Small intestine (tissue), 7 donors: Measurements from ENCODE around the gene CD72. TPM values are rescaled to one million over a fixed set of nuclear protein-coding genes. Genes with fewer than 3 reads are reported as not detected.
A peak's percentile ranks its signal among the peaks of the same experiment; 100 is the strongest.
"Not testable (repeated sequence)": the region's sequence is repeated elsewhere in the genome, so short reads cannot be mapped to it uniquely, and the experiment has no call there.

Experiments used
- DNase-seq, 2 donors: peaks; one replicate each; pipeline versions ENCODE4 v3.0.0 to v3.0.0-alpha.2; 2013
- FAIRE-seq: peaks from 2 replicates; lab custom pipeline; 2012; peaks lifted over from hg19 to GRCh38; lab: Jason Lieb, UNC
- H3K27ac ChIP-seq, 3 donors: one replicate each; pipeline ENCODE4 v1.5.1; 2013; ENCODE audit warnings: low read length in 2 of 3, mild to moderate bottlenecking in 2 of 3, control low read depth in 1 of 3, inconsistent platforms in 1 of 3, low read depth in 1 of 3, moderate library complexity in 1 of 3
- H3K27me3 ChIP-seq, 3 donors: one replicate each; pipeline ENCODE4 v1.6.1; 2013; ENCODE audit warnings: low read length in 3 of 3, inconsistent platforms in 1 of 3; ENCODE audit not compliant: control insufficient read depth in 3 of 3, insufficient read depth in 3 of 3
- H3K36me3 ChIP-seq, 3 donors: one replicate each; pipeline ENCODE4 v1.6.1; 2013; ENCODE audit warnings: low read length in 3 of 3, inconsistent platforms in 1 of 3, low read depth in 1 of 3, mild to moderate bottlenecking in 1 of 3, moderate library complexity in 1 of 3; ENCODE audit not compliant: control insufficient read depth in 3 of 3, insufficient read depth in 2 of 3
- H3K4me1 ChIP-seq, 3 donors: one replicate each; pipeline ENCODE4 v1.6.1; 2013; ENCODE audit warnings: low read length in 2 of 3, inconsistent platforms in 1 of 3, low read depth in 1 of 3, mild to moderate bottlenecking in 1 of 3, moderate library complexity in 1 of 3; ENCODE audit not compliant: control insufficient read depth in 3 of 3, insufficient read depth in 2 of 3
- H3K4me3 ChIP-seq, 3 donors: one replicate each; pipeline ENCODE4 v1.5.1; 2013; ENCODE audit warnings: low read length in 3 of 3, control low read depth in 1 of 3, inconsistent platforms in 1 of 3, low read depth in 1 of 3, mild to moderate bottlenecking in 1 of 3, moderate library complexity in 1 of 3
- H3K9me3 ChIP-seq, 2 donors: one replicate each; pipeline ENCODE4 v1.6.1; 2013; ENCODE audit warnings: low read depth in 1 of 2, low read length in 1 of 2; ENCODE audit not compliant: control insufficient read depth in 2 of 2, insufficient read depth in 1 of 2
- WGBS, 3 donors: extraction: QIAGEN DNeasy Blood & Tissue Kit; methylation state at CpG; one replicate each; pipeline ENCODE4 v1.1.7; 2013; 5-methylcytosine and 5-hydroxymethylcytosine counted together
- polyA plus RNA-seq, 4 donors: library from polyadenylated mRNA; stranded (reverse) in 3 of 4; unstranded in 1 of 4; fragments of 200-250 nt in 3 of 4; fragments of 120-200 nt in 1 of 4; gene quantifications; one replicate each; pipeline versions ENCODE4 v1.2.1 to v1.2.3, GENCODE V29; 2013
- donor health status: healthy with polysubstance abuse.
- donor health status: control.
- donor health status: control.
- donor health status: Bipolar disorder and iron deficiency.
- donor health status: healthy.

CD72 gene
- polyA plus RNA-seq, 4 donors = 0.54 to 2.3 (median 1.6) TPM

DNA sequence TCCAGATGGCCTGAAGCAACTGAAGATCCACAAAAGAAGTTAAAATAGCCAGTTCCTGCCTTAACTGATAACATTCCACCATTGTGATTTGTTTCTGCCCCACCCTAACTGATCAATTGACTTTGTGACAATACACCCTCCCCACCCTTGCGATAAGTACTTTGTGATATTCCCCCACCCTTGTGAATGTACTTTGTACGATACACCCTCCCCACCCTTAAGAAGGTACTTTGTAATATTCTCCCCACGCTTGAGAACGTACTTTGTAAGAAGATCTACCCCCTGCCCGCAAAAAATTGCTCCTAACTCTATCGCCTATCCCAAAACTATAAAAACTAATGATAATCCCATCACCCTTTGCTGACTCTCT lies 18.6 kb upstream of the CD72 start:
- H3K4me3 ChIP-seq, DNase-seq, H3K36me3 ChIP-seq, H3K27me3 ChIP-seq, FAIRE-seq, H3K9me3 ChIP-seq, H3K4me1 ChIP-seq, H3K27ac ChIP-seq: not testable (repeated sequence)
- WGBS, 3 donors = 84 to 91% (median 86%) methylated on average over 6 of the region's 6 CpGs

DNA sequence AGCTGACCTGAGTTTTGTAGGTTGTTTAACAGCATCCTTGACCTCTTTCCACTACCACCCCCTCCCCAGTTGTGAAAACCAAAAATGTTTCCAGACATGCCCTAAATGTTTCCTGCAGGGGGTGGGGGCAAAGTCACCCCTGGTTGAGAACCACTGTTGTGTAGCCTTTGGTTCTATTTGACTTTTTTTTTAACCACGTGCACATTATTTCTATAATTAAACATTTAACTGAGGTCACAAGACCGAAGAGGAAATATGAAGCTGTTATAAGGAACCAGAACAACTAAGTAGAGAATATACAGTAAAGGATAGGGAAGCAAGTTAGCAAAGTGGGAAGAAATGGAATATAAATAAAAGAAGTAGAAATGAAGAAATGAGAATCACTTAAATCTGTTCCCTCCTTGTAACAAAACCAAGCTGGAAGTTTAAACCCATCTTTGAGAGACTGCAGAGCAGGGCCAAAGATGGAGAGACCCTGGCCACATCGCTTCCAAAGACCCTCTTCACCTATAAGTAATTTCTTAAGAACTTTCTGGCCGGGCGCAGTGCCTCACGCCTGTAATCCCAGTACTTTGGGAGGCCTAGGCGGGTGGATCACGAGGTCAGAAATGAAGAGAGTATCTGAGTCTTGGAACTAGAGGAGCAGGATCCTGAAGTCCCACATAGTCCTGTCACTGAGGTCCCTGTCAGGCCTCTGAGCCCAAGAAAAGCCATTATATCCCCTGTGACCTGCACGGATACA lies 18.1 kb upstream of the CD72 start:
- H3K4me3 ChIP-seq = no peak overlapping the region
- H3K9me3 ChIP-seq = peaks cover 0 to 5% of the 10 kb centered on the region in 2 donors
- 81 to 85% (median 85%) methylated on average over 9 of the region's 9 CpGs for WGBS, 3 donors
- H3K27me3 ChIP-seq = no peaks in the 10 kb centered on the region
- H3K36me3 ChIP-seq = peaks cover 0 to 4% (median 0%) of the 10 kb centered on the region in 3 donors
- H3K4me1 ChIP-seq = no peaks in the 10 kb centered on the region
- no peak for DNase-seq
- no peak for FAIRE-seq
- peak overlapping the region in 1 of 3 donors; percentile 49 for H3K27ac ChIP-seq

DNA sequence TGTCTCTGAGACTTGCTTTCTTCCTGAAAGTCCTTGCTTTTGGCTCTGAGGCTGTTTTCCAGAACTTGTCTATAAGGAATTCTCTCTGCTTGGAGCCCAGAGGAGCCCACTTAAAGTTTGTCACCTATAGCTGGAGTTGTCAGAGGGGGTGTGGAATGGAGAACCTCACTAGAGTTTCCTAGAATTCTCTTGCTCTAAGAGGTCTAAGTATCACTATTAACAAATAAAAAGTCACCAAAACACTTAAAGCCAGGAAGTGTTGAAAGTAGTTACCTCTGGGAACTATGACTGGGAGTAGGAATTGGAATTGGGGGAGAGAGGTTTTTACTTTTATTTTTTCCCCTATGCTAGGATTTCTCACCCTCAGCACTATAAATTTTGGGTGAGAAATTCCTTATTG lies 17.5 kb upstream of the CD72 start:
- FAIRE-seq = no peak
- peak overlapping the region in 1 of 3 donors; percentile 49 for H3K27ac ChIP-seq

DNA sequence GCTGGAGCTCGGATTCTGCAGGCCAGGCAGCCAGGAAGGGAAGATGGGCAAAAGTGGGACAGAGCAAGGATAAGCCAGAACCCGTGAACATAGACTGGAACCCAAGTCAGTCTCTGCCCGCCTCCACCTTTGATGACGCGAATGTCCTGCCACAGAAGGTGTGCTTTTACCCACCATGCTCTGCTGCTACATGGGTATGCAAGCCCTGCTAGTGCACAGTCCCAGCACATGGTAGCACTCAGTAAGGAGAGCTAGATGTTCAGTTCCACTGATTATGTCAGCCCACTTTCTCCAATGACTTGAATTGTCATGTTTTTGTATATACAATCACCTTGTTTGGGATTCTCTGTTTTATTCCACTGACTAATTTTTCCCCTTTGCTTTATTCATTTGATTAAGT lies 11.4 kb upstream of the CD72 start:
- Histone ChIP-seq H3K27ac (no peak overlapping the region), H3K36me3 (no peaks in the 10 kb centered on the region), H3K27me3 (no peaks in the 10 kb centered on the region), H3K4me1 (peaks cover 0 to 4% (median 0%) of the 10 kb centered on the region in 3 donors), H3K4me3 (no peak overlapping the region), H3K9me3 (no peaks in the 10 kb centered on the region)
- DNase-seq = no peak
- WGBS, 3 donors = 89 to 93% (median 90%) methylated on average over 5 of the region's 5 CpGs
- no peak for FAIRE-seq

More for the DNA sequence above, 17.5 kb upstream of the CD72 start:
- no peak for DNase-seq
- Histone ChIP-seq H3K9me3 (peaks cover 0 to 5% of the 10 kb centered on the region in 2 donors), H3K4me1 (no peaks in the 10 kb centered on the region), H3K36me3 (peaks cover 0 to 4% (median 0%) of the 10 kb centered on the region in 3 donors), H3K27me3 (no peaks in the 10 kb centered on the region), H3K4me3 (no peak overlapping the region)

DNA sequence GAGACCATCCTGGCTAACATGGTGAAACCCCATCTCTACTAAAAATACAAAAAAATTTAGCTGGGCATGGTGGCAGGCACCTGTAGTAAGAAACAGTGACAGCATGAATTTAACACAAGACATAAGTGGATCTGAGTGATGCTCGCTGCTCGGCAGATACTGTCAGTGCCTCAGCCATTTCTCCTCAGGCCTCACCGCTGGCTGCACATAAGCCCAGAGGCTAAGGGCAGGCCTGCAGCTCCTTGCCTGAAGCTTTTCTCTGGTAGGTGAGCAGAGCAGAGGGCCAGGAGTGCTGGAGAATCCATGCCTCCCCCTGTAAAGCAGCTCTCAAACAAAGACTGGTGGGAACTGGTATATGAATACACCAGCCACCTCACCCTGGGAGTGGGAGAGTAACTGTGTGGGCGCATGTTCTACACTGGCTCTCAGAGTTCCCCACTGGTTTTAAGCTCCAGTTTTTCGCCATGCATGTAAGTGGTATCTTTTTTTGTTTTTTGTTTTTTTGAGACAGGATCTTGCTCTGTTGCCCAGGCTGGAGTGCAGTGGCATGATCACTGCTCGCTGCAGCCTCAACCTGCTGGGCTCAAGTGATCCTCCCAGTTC lies 10.3 kb upstream of the CD72 start:
- no peak overlapping the region for H3K4me3 ChIP-seq
- DNase-seq = no peak
- H3K4me1 ChIP-seq = peaks cover 0 to 7% (median 0%) of the 10 kb centered on the region in 3 donors
- H3K9me3 ChIP-seq = no peaks in the 10 kb centered on the region
- H3K27me3 ChIP-seq = no peaks in the 10 kb centered on the region
- FAIRE-seq = no peak
- H3K27ac ChIP-seq = no peak overlapping the region
- H3K36me3 ChIP-seq = no peaks in the 10 kb centered on the region
- 96 to 97% (median 97%) methylated on average over 6 of the region's 6 CpGs for WGBS, 3 donors

DNA sequence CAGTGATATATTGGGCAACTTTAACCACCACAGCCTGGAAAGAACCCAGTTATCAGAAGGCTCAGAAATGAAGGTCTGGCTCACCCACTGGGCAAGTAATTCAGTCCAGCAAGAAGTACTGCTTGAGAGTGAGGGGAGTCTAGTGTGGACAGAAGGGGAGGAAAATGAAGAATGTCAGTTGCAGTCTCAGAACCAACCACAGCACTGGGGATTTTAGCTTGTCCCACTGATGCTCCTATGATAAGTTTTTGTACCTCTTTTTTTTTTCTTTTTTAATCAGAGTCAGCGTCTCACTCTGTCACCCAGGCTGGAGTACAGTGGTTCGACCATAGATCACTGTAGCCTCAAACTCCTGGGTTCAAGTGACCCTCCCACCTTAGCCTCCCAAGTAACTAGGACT lies 9.4 kb upstream of the CD72 start:
- peaks cover 0 to 7% (median 0%) of the 10 kb centered on the region in 3 donors for H3K4me1 ChIP-seq
- FAIRE-seq = no peak
- 81 to 90% (median 89%) methylated on average over 2 of the region's 2 CpGs for WGBS, 3 donors
- no peak overlapping the region for H3K27ac ChIP-seq
- no peaks in the 10 kb centered on the region for H3K36me3 ChIP-seq
- no peak for DNase-seq
- H3K4me3 ChIP-seq = no peak overlapping the region
- H3K9me3 ChIP-seq = no peaks in the 10 kb centered on the region
- no peaks in the 10 kb centered on the region for H3K27me3 ChIP-seq

DNA sequence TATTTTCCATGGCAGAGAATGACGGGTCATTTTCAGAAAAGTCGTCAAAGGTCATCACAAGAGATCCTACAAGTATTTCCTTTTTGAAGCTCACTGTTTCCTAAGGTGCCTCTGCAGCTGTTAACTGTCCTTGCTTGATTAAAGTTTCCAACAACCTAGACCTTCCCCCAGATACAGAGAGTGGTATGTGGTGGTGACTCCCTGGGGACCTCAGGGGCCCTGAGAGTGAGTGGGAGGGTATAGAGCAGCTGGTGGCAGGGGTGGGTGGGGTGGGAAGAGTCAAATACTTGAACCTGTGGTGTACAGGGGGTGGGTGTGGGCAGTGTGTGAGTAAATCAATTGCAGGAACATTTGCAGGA lies 1.6 kb upstream of the CD72 start:
- FAIRE-seq = no peak
- no peaks in the 10 kb centered on the region for H3K9me3 ChIP-seq
- H3K4me3 ChIP-seq = no peak overlapping the region
- DNase-seq = no peak
- peaks cover 0 to 14% (median 0%) of the 10 kb centered on the region in 3 donors for H3K4me1 ChIP-seq
- no peaks in the 10 kb centered on the region for H3K36me3 ChIP-seq
- peaks cover 0 to 23% (median 0%) of the 10 kb centered on the region in 3 donors for H3K27me3 ChIP-seq
- peak overlapping the region in 1 of 3 donors; percentile 74 for H3K27ac ChIP-seq
- 51 to 73% (median 52%) methylated on average over 2 of the region's 2 CpGs for WGBS, 3 donors

DNA sequence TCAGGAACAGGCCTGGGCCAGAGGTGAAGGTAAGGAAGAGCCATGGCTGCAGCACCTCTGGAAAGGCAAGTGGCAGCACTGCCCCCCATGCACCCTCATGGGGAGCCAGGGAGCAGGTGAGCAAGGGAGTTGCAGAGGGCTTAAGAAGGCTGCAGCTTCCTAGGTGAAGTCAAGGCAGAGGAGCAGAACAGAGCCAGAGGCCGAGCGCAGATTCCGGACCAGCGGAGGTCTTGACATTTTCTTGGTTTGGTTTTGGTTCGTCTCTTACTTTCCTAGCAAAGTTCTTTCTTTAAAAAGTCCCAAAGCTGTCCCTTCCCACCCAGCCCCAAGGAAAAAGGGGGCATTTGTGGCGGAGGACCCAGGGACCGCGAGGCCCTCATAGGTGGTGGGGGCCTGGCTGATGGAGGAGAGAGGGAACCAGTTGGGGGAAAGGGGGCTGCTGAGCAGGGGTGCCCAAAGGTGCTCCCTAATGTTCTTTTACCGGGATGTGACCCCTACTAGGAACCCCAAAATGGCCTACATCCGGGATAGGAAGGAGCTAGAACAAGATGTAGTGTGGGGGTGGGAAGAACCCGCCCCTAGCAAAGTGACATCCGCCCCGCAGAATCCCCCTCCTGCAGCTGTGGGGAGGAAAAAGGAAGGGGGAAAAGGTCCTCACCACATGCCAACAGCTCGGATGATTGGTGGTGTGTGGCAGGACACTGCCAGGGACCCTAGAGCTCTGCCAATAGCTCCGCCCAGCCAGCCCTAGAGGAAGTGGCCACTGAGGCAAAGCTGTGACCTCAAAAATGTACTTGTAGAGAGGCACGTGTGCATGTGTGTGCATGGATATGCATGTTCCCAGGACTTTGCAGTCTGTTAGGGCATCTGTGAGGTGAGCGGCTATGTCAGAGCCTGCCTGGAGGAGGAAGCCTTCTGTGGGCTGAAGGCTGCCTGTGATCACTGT lies 914 bp upstream of the CD72 start:
- 80 to 89% (median 82%) methylated on average over 17 of the region's 17 CpGs for WGBS, 3 donors
- FAIRE-seq = no peak
- H3K27ac ChIP-seq = peak overlapping the region in 2 of 3 donors; percentile 6 to 74
- H3K36me3 ChIP-seq = no peaks in the 10 kb centered on the region
- DNase-seq = peak in 1 of 2 donors; percentile 65
- H3K9me3 ChIP-seq = no peaks in the 10 kb centered on the region
- H3K4me3 ChIP-seq = no peak overlapping the region
- H3K4me1 ChIP-seq = peaks cover 0 to 12% (median 0%) of the 10 kb centered on the region in 3 donors
- H3K27me3 ChIP-seq = peaks cover 0 to 23% (median 0%) of the 10 kb centered on the region in 3 donors
